ENCODE data around the gene HDAC10.

HDAC10 gene

DNA sequence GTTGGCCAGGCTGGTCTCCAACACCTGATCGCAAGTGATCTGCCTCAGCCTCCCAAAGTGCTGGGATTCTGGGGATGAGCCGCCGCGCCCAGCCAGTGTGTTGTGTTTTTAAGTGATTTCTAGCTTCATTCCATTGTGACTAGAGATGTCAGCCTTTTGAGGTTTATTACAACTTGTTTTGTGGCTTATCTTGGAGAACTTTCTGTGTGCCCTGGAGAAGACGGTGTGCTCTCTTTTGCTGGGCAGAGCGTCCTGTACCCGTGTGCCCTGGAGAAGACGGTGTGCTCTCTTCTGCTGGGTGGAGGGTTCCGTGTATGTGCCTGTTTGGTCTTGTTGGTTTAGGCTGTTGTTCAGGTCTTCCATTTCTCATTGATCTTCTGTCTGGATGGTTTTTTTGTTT, 37.8 kb downstream of the HDAC10 start:
- TF ChIP-seq, protein P1, sequence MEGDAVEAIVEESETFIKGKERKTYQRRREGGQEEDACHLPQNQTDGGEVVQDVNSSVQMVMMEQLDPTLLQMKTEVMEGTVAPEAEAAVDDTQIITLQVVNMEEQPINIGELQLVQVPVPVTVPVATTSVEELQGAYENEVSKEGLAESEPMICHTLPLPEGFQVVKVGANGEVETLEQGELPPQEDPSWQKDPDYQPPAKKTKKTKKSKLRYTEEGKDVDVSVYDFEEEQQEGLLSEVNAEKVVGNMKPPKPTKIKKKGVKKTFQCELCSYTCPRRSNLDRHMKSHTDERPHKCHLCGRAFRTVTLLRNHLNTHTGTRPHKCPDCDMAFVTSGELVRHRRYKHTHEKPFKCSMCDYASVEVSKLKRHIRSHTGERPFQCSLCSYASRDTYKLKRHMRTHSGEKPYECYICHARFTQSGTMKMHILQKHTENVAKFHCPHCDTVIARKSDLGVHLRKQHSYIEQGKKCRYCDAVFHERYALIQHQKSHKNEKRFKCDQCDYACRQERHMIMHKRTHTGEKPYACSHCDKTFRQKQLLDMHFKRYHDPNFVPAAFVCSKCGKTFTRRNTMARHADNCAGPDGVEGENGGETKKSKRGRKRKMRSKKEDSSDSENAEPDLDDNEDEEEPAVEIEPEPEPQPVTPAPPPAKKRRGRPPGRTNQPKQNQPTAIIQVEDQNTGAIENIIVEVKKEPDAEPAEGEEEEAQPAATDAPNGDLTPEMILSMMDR (IDR thresholded peaks at IDR 0.05; ENCODE audit: low read depth, low read length) = no peak
- H3K4me3 ChIP-seq (ENCODE audit: low read depth, low read length) = no peak overlapping the region

DNA sequence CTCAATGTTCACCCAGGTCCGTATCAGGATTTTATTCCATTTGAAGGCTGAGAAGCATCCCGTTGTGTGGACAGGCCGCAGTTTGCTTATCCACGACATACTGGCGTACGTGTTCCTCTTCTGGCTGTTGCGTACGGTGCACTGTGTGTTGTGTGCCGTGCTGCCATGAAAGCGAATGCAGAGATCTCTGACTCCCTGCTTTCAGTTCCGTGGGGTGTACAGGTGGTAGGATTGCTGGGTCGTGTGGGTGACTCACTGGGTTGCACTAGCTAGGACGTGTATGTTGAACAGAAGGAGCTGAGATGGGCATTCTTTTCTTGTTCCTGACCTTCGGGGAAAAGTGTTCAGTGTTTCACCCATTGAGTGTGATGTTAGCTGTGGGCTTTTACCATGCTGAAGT, 39.9 kb downstream of the HDAC10 start:
- H3K4me3 ChIP-seq (ENCODE audit: low read depth, low read length) = no peak overlapping the region
- TF ChIP-seq, protein P1 (IDR thresholded peaks at IDR 0.05; ENCODE audit: low read depth, low read length) = no peak

DNA sequence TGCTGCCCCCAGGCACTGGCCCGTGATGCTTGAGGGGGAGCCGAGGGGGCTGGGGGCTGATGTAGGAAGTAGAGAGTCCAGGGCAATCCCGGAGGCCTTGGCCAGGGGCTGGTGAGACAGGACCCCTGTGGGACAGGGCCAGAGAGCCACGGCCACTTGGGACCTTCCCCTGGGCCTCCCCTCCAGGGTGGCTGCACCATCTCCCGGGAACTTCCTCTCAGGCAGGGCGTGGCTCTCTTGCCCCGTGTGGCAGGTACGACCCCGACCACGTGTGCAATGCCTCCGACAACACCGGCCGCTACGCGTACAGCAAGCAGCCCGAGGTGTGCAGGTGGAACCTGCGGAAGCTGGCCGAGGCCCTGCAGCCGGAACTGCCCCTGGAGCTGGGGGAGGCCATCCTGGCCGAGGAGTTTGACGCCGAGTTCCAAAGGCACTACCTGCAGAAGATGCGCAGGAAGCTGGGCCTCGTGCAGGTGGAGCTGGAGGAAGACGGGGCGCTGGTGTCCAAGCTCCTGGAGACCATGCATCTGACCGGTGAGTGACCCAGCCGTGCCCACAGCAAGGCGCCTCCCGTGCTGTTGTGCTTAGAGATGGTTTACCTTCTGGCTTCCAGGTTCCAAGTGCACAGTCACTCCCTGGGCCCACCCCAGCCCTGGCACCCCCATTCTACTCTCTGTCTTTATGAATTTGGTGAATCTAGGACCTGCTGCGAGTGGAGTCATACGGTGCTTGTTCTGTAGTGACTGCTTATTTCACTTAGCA, 40.5 kb downstream of the HDAC10 start:
- TF ChIP-seq, protein P1 (IDR thresholded peaks at IDR 0.05; ENCODE audit: low read depth, low read length) = no peak
- no peak overlapping the region for H3K4me3 ChIP-seq (ENCODE audit: low read depth, low read length)

DNA sequence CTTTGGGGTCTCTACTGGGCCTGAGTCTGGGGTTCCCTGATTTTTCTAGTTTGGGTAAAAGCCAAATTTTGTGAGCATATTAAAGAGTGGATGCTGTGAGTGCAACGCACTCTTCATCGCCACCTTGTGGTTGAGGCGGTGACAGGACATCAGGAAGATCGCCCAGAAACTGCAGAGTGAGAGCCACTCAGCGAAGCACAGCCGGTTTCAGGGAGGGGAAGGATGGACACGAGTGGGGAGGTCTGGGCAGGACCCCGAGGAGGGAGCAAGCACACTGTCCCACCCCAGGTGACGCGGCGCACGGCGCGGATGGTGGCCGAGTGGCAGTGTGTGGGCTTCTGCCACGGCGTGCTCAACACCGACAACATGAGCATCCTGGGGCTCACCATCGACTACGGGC, 41.2 kb downstream of the HDAC10 start:
- H3K4me3 ChIP-seq (ENCODE audit: low read depth, low read length) = no peak overlapping the region
- TF ChIP-seq, protein P1 (IDR thresholded peaks at IDR 0.05; ENCODE audit: low read depth, low read length) = peak; percentile 84

DNA sequence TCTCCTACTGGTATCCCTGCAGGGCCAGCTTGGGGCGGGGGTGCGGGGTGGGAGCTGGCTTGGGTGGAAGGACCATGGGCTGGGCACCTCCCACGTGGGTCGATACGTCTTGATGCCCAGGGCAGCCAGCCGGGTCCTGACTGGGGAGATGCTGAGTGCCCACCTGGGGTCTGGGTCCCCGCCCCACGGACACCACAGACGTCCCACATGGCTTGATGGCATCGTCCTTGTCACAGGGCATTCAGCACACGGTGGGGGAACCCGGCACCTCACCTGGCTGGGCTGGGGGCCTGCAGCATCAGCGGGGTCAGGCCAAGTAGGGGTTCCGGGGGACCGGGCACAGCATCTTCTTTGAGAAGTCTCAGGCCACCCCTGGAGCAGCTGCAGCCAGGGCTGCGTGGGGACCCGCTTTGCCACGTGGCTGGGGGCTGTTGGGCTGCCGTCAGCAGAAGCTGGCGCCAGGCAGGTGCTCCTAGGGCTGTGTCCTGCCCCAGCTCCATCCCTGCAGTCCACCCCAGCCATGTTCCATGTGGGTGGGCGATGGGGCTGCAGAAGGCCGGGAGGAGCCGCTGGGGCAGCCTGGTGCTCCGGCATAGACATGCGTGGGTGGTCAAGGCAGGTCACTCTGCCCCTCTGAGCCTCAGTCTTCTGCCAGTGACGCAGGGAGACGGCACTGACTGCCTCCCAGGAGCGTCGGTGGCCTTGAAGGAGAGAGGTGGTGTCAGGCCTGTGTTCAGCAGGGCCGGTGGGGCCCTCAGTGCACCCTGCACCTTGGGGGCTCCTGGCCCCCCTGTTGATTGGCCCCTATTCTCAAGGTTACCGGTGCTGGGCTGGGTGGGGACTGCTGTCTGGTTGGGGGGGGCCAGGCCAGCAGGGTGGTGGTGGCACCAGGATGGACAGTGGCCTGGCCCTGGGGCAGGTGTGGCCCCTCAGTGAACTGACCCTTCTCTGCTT, 41.8 kb downstream of the HDAC10 start:
- TF ChIP-seq, protein P1 (IDR thresholded peaks at IDR 0.05; ENCODE audit: low read depth, low read length) = no peak

DNA sequence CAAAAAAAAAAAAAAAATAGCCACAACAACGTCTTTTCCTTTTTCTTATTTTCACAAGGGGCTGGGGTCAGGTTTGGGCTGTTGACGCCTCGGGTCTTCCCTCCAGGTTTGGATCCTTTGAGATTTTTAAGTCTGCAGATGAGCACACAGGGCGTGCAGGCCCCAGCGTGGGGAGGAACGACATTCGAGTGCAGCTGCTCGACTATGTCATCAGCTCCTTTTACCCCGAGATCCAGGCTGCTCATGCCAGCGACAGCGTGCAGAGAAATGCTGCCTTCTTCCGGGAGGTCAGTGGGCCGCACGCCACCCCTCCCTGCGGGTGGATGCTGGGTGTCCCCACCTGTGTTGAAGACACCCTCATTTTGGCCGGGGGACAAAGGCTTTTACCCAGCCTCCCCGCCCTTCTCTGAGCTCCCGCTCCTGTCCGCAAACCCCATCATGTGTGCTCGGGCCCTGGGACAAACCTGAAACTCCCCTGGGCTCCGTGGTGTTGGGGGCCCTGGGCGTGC, 42.6 kb downstream of the HDAC10 start:
- H3K4me3 ChIP-seq (ENCODE audit: low read depth, low read length) = no peak overlapping the region
- TF ChIP-seq, protein P1 (IDR thresholded peaks at IDR 0.05; ENCODE audit: low read depth, low read length) = no peak

More for the DNA sequence above, 41.8 kb downstream of the HDAC10 start:
- H3K4me3 ChIP-seq (ENCODE audit: low read depth, low read length) = no peak overlapping the region

Measured in WI38 (cell line).